ENCODE data around the gene TECTA. TPM values are rescaled to one million over a fixed set of nuclear protein-coding genes. Genes with fewer than 3 reads are reported as not detected.
"Not testable (repeated sequence)": the region's sequence is repeated elsewhere in the genome, so short reads cannot be mapped to it uniquely, and the experiment has no call there.

The TECTA gene
- total RNA-seq, 2 donors from 2014 or later, result 0.20 to 0.33 TPM

- Mint-ChIP-seq H3K36me3 (no peaks in the 10 kb centered on the region), H3K9me3 (no peaks in the 10 kb centered on the region), H3K27ac (no peak overlapping the region)
- DNase-seq (ENCODE audit: low spot score in 2 of 2), result no peak
- no peak for ATAC-seq
Observed at GRCh38 chr11:121110871-121111724, 10.1 kb downstream of the TECTA start.

GRCh38 chr11:121112498-121113455 lies 11.7 kb downstream of the TECTA start:
- peak; percentile 56 to 76 for ATAC-seq
- peak in 1 of 2 donors; percentile 27 for DNase-seq (ENCODE audit: low spot score in 2 of 2)
- Mint-ChIP-seq H3K27ac (no peak overlapping the region), H3K9me3 (no peaks in the 10 kb centered on the region), H3K36me3 (no peaks in the 10 kb centered on the region)

- ATAC-seq (no peak), DNase-seq (ENCODE audit: low spot score in 2 of 2) (no peak)
- Mint-ChIP-seq H3K36me3 (no peaks in the 10 kb centered on the region), H3K9me3 (no peaks in the 10 kb centered on the region), H3K27ac (no peak overlapping the region)
Observed at GRCh38 chr11:121113611-121114010, 12.6 kb downstream of the TECTA start.

- not testable (repeated sequence) for H3K36me3 Mint-ChIP-seq; H3K27ac Mint-ChIP-seq; DNase-seq (ENCODE audit: low spot score in 2 of 2); H3K9me3 Mint-ChIP-seq; ATAC-seq
Observed at GRCh38 chr11:121115024-121115423, 14.0 kb downstream of the TECTA start.

- H3K36me3 Mint-ChIP-seq, result no peaks in the 10 kb centered on the region
Observed at GRCh38 chr11:121117788-121118187, 16.7 kb downstream of the TECTA start.

GRCh38 chr11:121119440-121119839 lies 18.4 kb downstream of the TECTA start:
- no peaks in the 10 kb centered on the region for H3K36me3 Mint-ChIP-seq
- peaks cover 7 to 9% of the 10 kb centered on the region in 2 donors for H3K9me3 Mint-ChIP-seq
- ATAC-seq, result no peak

More at GRCh38 chr11:121117788-121118187, 16.7 kb downstream of the TECTA start:
- ATAC-seq (no peak), DNase-seq (ENCODE audit: low spot score in 2 of 2) (no peak)
- Mint-ChIP-seq H3K27ac (no peak overlapping the region), H3K9me3 (peaks cover 0 to 3% of the 10 kb centered on the region in 2 donors)

GRCh38 chr11:121122328-121122727 lies 21.3 kb downstream of the TECTA start:
- Mint-ChIP-seq H3K27ac (no peak overlapping the region), H3K9me3 (peaks cover 7 to 9% of the 10 kb centered on the region in 2 donors), H3K36me3 (no peaks in the 10 kb centered on the region)
- ATAC-seq (no peak), DNase-seq (ENCODE audit: low spot score in 2 of 2) (no peak)

More at GRCh38 chr11:121119440-121119839, 18.4 kb downstream of the TECTA start:
- no peak overlapping the region for H3K27ac Mint-ChIP-seq
- DNase-seq (ENCODE audit: low spot score in 2 of 2), result no peak

GRCh38 chr11:121123496-121124069 lies 22.5 kb downstream of the TECTA start:
- DNase-seq (ENCODE audit: low spot score in 2 of 2) (no peak), ATAC-seq (no peak)
- H3K9me3 Mint-ChIP-seq, result peaks cover 7 to 9% of the 10 kb centered on the region in 2 donors
- H3K27ac Mint-ChIP-seq, result no peak overlapping the region
- no peaks in the 10 kb centered on the region for H3K36me3 Mint-ChIP-seq

- H3K36me3 Mint-ChIP-seq, result no peaks in the 10 kb centered on the region
- no peak overlapping the region for H3K27ac Mint-ChIP-seq
- H3K9me3 Mint-ChIP-seq, result peaks cover 3 to 9% of the 10 kb centered on the region in 2 donors
- no peak for ATAC-seq
- DNase-seq (ENCODE audit: low spot score in 2 of 2), result no peak
Observed at GRCh38 chr11:121127809-121128208, 26.8 kb downstream of the TECTA start.

GRCh38 chr11:121129362-121130340 lies 28.6 kb downstream of the TECTA start:
- no peaks in the 10 kb centered on the region for H3K36me3 Mint-ChIP-seq
- ATAC-seq, result no peak

GRCh38 chr11:121131656-121132055 lies 30.6 kb downstream of the TECTA start:
- DNase-seq (ENCODE audit: low spot score in 2 of 2) (no peak), ATAC-seq (no peak)
- no peaks in the 10 kb centered on the region for H3K36me3 Mint-ChIP-seq
- H3K27ac Mint-ChIP-seq, result no peak overlapping the region
- no peaks in the 10 kb centered on the region for H3K9me3 Mint-ChIP-seq

More at GRCh38 chr11:121129362-121130340, 28.6 kb downstream of the TECTA start:
- no peak for DNase-seq (ENCODE audit: low spot score in 2 of 2)
- H3K27ac Mint-ChIP-seq, result no peak overlapping the region
- no peaks in the 10 kb centered on the region for H3K9me3 Mint-ChIP-seq

- Mint-ChIP-seq H3K36me3 (no peaks in the 10 kb centered on the region), H3K27ac (no peak overlapping the region), H3K9me3 (no peaks in the 10 kb centered on the region)
- DNase-seq (ENCODE audit: low spot score in 2 of 2), result no peak
- ATAC-seq, result no peak
Observed at GRCh38 chr11:121132211-121132976, 31.4 kb downstream of the TECTA start.

- H3K27ac Mint-ChIP-seq, result no peak overlapping the region
- H3K9me3 Mint-ChIP-seq, result no peaks in the 10 kb centered on the region
- ATAC-seq (no peak), DNase-seq (ENCODE audit: low spot score in 2 of 2) (no peak)
- no peaks in the 10 kb centered on the region for H3K36me3 Mint-ChIP-seq
Observed at GRCh38 chr11:121134741-121135312, 33.8 kb downstream of the TECTA start.

GRCh38 chr11:121137005-121137404 lies 36.0 kb downstream of the TECTA start:
- Mint-ChIP-seq H3K9me3 (no peaks in the 10 kb centered on the region), H3K27ac (no peak overlapping the region), H3K36me3 (no peaks in the 10 kb centered on the region)
- no peak for DNase-seq (ENCODE audit: low spot score in 2 of 2)
- ATAC-seq, result no peak

- no peaks in the 10 kb centered on the region for H3K36me3 Mint-ChIP-seq
- no peak for DNase-seq (ENCODE audit: low spot score in 2 of 2)
- no peaks in the 10 kb centered on the region for H3K9me3 Mint-ChIP-seq
- ATAC-seq, result no peak
- H3K27ac Mint-ChIP-seq, result no peak overlapping the region
Observed at GRCh38 chr11:121138259-121138658, 37.2 kb downstream of the TECTA start.
